ENCODE results near the gene MTSS2. TPM values are rescaled to one million over a fixed set of nuclear protein-coding genes. Genes with fewer than 3 reads are reported as not detected.
"Not testable (repeated sequence)": the region's sequence is repeated elsewhere in the genome, so short reads cannot be mapped to it uniquely, and the experiment has no call there.

The MTSS2 gene
- total RNA-seq, 1 donor from 2014 or later: 60.8 TPM

DNA sequence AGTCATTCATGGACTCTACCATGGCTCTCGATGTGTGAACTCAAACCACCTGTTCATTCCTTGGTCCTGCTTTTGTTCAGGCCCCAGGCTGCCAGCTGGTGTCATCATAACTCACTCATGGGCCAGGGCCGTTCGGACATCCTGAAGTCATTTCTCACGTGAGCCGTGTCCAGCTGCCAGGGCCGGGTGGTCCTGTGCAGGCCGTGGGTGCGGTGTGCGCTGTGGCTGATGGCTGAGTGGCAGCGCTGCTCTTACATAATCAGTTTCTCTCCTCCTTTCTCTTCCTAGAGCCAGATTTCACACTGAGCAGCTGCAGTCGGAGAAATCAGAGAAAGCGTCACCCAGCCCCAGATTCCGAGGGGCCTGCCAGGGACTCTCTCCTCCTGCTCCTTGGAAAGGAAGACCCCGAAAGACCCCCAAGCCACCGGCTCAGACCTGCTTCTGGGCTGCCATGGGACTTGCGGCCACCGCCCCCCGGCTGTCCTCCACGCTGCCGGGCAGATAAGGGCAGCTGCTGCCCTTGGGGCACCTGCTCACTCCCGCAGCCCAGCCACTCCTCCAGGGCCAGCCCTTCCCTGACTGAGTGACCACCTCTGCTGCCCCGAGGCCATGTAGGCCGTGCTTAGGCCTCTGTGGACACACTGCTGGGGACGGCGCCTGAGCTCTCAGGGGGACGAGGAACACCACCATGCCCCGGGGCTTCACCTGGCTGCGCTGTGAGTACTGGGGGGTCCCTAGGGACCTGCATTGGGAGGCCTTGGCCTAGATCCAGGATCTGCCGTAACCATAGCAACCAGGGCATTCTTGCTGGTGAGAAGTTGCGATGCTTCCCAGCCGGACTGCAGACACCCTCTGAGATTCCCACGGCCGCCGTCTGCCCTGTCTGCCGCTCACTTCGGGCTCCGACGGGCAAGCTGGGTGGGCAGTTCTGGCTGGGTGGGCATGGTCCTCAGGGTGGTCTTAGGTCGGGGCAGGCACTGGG lies 39.3 kb downstream of the MTSS2 start, which contains the start of gene IL34:
Gene IL34, plus strand, starts transcription at position 300 of the 982 bp plus-strand sequence. Its CDS starts 389 bp downstream, at position 689.
- TF ChIP-seq, protein P1, sequence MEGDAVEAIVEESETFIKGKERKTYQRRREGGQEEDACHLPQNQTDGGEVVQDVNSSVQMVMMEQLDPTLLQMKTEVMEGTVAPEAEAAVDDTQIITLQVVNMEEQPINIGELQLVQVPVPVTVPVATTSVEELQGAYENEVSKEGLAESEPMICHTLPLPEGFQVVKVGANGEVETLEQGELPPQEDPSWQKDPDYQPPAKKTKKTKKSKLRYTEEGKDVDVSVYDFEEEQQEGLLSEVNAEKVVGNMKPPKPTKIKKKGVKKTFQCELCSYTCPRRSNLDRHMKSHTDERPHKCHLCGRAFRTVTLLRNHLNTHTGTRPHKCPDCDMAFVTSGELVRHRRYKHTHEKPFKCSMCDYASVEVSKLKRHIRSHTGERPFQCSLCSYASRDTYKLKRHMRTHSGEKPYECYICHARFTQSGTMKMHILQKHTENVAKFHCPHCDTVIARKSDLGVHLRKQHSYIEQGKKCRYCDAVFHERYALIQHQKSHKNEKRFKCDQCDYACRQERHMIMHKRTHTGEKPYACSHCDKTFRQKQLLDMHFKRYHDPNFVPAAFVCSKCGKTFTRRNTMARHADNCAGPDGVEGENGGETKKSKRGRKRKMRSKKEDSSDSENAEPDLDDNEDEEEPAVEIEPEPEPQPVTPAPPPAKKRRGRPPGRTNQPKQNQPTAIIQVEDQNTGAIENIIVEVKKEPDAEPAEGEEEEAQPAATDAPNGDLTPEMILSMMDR (IDR thresholded peaks at IDR 0.05): no peak
- H3K27me3 ChIP-seq (ENCODE audit: low read depth): no peaks in the 10 kb centered on the region
- DNase-seq (no peak), ATAC-seq (peak in 1 of 2 donors; percentile 38)
- no peak within 1 kb of the TSS for H3K4me3 ChIP-seq
- no peaks in the 10 kb centered on the region for H3K36me3 ChIP-seq
- intact Hi-C loops (cut with DNase I): no loop called here
- H3K27ac ChIP-seq: no peak within 1 kb of the TSS
- H3K4me1 ChIP-seq: no peaks in the 10 kb centered on the region
- H3K9me3 ChIP-seq: no peaks in the 10 kb centered on the region

DNA sequence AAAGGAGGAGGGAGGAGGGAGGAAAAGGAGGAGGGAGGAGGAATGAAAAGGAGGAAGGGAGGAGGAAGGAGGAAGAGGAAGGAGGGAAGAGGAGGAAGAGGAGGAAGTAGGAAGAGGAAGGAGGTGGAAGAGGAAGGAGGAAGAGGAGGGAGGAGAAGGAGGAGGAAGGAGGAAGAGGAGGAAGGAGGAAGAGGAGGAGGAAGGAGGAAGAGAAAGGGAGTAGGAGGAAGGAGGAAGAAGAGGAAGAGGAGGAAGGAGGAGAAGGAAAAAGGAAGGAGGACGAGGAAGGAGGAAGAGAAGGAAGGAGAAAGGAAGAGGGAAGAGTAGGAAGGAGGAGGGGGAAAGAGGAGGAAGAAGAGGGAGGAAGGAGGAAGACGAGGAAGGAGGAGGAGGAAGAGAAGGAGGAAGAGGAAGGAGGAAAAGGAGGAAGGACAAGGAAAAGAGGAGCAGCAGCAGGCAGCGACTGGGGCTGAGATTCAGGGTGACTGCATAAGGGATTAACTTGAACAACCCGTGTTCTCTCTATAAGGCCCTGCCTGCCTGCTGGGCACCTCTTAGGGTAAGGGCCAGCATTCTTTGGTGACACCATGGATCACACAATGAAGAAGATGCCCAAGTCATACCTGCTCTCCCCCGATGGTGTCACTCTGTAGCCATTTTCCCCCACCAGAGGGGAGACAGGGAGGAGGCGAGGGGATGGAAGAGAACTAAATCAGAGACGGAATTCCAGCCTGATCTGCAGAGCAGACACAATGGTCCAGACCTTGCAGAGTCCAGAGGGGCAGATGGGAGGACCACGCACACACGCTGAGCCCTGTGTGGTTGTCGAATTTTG lies 40.9 kb downstream of the MTSS2 start:
- Histone ChIP-seq H3K36me3 (no peaks in the 10 kb centered on the region), H3K27me3 (ENCODE audit: low read depth) (no peaks in the 10 kb centered on the region), H3K9me3 (no peaks in the 10 kb centered on the region), H3K27ac (no peak overlapping the region), H3K4me3 (no peak overlapping the region), H3K4me1 (no peaks in the 10 kb centered on the region)
- no peak for ATAC-seq
- TF ChIP-seq, protein P1 (IDR thresholded peaks at IDR 0.05): no peak
- DNase-seq: no peak
- intact Hi-C loops (cut with DNase I): no loop called here

DNA sequence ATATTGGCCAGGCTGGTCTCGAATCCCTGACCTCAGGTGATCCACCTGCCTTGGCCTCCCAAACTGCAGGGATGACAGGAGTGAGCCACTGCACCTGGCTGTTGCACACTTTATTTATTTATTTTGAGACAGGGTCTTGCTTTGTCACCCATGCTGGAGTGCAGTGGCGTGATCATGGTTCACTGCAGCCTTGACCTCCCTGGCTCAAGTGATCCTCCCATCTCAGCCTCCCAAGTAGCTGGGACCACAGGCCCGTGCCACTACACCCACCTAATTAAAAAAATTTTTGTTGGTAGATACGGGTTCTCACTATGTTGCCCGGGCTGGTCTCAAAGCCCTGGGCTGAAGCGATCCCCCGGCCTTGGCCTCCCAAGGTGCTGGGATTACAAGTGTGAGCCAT lies 42.6 kb downstream of the MTSS2 start:
- intact Hi-C loops (cut with DNase I); H3K36me3 ChIP-seq; DNase-seq; H3K27ac ChIP-seq; H3K9me3 ChIP-seq; H3K4me1 ChIP-seq; H3K27me3 ChIP-seq (ENCODE audit: low read depth); ATAC-seq; H3K4me3 ChIP-seq: not testable (repeated sequence)

DNA sequence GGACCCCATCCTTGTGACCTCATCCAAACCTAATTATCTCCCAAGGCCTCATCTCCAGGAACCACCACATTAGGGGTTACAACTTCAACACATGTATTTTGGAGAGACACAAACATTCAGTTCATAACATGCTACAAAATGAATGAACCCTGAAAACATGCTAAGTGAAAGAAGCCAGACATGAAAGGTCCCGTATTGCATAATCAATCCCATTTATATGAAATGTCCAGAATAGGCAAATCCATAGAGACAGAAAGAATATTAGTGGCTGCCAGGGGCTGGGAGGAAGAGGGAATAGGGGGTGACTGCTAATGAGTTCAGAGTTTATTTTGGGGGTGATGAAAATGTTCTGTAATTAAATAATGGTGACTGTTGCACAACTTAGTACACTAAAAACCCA lies 43.2 kb downstream of the MTSS2 start:
- ATAC-seq: no peak
- Histone ChIP-seq H3K4me1 (no peaks in the 10 kb centered on the region), H3K9me3 (no peaks in the 10 kb centered on the region), H3K27me3 (ENCODE audit: low read depth) (no peaks in the 10 kb centered on the region), H3K27ac (no peak overlapping the region), H3K36me3 (no peaks in the 10 kb centered on the region), H3K4me3 (no peak overlapping the region)
- intact Hi-C loops (cut with DNase I): no loop called here
- DNase-seq: no peak
- TF ChIP-seq, protein P1 (IDR thresholded peaks at IDR 0.05): no peak

DNA sequence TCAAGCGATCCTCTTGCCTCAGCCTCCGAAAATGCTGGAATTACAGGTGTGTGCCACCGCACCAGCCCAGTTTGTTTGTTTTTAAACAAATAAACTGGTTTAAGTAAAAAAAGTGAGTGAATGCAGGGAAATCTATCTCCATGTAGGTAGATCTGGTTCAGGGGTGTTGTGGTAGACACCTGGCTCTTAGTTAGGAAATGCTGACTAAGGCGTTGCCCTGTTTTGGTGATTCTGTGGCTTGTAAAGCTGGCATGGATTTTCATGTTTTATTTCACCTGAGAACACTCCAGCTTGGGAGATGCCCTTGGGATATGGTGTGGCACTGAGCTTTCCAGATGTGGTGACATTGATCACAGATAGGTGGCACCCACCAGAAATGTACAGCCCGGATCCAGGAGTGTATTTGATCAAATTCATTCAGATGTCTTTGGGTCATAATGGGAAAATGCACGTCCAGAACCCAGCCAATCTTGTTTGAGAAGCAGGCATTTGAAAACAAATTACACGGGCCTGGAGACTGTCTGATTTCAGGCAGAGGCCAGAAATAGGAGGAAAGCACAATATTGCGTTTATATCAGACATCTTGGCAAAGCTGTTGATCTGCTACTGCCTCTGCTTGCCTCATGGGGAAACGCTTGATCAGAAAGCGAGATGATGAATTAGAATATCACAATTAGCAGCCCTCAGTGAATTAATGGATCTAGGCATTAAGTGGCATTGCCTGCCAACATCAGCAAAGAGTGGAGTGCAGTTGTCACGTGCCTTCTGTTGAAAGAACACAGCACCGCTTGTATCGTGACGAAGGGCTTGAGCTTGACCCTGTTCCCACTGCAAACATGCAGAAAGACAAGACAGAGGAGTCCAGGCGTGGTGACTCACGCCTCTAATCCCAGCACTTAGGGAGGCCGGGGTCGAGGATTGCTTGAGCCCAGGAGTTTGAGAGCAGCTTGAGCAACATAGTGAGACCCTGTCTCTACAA lies 46.8 kb downstream of the MTSS2 start:
- intact Hi-C loops (cut with DNase I): no loop called here
- ATAC-seq: peak in 1 of 2 donors; percentile 53

More for the DNA sequence above, 46.8 kb downstream of the MTSS2 start:
- Histone ChIP-seq H3K27ac (no peak overlapping the region), H3K9me3 (no peaks in the 10 kb centered on the region), H3K4me1 (no peaks in the 10 kb centered on the region), H3K27me3 (ENCODE audit: low read depth) (no peaks in the 10 kb centered on the region), H3K4me3 (no peak overlapping the region), H3K36me3 (no peaks in the 10 kb centered on the region)
- TF ChIP-seq, protein P1 (IDR thresholded peaks at IDR 0.05): no peak
- DNase-seq: no peak

Other genes with a start within 250 kb of the MTSS2 start
- gene ST3GAL2, start 247.0 kb downstream of the MTSS2 start, total RNA-seq: 31.8 TPM
- gene FCSK, start 231.5 kb downstream of the MTSS2 start, total RNA-seq: 23.8 TPM
- 62.0 TPM for gene COG4, start 162.5 kb downstream of the MTSS2 start, total RNA-seq
- 176 TPM for gene SF3B3, start 162.2 kb downstream of the MTSS2 start, total RNA-seq
- gene IL34, start 39.5 kb downstream of the MTSS2 start, total RNA-seq: 2.6 TPM
- 49.1 TPM for gene VAC14, start 115.1 kb upstream of the MTSS2 start, total RNA-seq